Kidney epithelial cell (primary cell): ENCODE results near the gene COX6A2. TPM values are rescaled to one million over a fixed set of nuclear protein-coding genes. Genes with fewer than 3 reads are reported as not detected.
"Not testable (repeated sequence)": the region's sequence is repeated elsewhere in the genome, so short reads cannot be mapped to it uniquely, and the experiment has no call there.

ENCODE experiments used
- DNase-seq: peaks from one replicate; pipeline ENCODE4 v3.0.0-alpha.2; 2010; ENCODE audit warnings: low read depth
- H3K27me3 ChIP-seq: 2 replicates; pipeline ENCODE4 v1.6.0; 2011; ENCODE audit warnings: low read length; ENCODE audit not compliant: control insufficient read depth, insufficient read depth
- H3K36me3 ChIP-seq: 2 replicates; pipeline ENCODE4 v1.5.1; 2011; ENCODE audit warnings: low read length; ENCODE audit not compliant: control insufficient read depth, insufficient read depth
- H3K4me3 ChIP-seq: 2 replicates; pipeline ENCODE4 v1.5.1; 2011; ENCODE audit warnings: low read depth, mild to moderate bottlenecking, control low read depth, low read length
- CTCF ChIP-seq: IDR thresholded peaks from 2 replicates; pipeline ENCODE4 v1.5.1; 2011; ENCODE audit warnings: mild to moderate bottlenecking, moderate library complexity, low read length, control low read depth, inconsistent platforms; ENCODE audit not compliant: insufficient read depth, poor library complexity, severe bottlenecking
- total RNA-seq: library from RNA; depleted of rRNA; stranded (reverse); fragments of >200 nt; gene quantifications from 2 replicates; pipeline ENCODE4 v1.2.3, GENCODE V29; 2015

COX6A2 gene
- total RNA-seq, 1 donor from 2014 or later, result not detected

DNA sequence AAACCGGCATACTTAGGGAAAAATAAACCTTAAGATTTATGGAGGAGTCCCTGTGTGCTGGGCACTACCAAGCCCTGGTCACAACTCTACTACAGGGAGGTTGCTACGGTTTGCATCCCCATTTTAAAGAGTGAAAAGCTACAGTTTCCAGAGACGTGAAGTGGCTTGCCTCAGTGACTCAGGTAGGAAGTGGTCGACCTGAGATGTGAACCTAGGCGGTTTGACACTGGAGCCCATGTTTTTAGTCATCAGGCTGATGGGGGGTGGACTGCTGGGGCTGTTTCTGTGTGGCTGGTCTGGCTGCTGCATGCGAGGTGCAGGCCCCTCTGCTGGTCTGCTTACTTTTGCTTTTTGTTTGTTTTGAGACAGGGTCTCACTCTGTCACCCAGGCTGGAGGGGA, 6.6 kb downstream of the COX6A2 start:
- no peak overlapping the region for H3K4me3 ChIP-seq
- no peaks in the 10 kb centered on the region for H3K27me3 ChIP-seq
- no peaks in the 10 kb centered on the region for H3K36me3 ChIP-seq
- no peak for TF ChIP-seq CTCF
- DNase-seq, result no peak

DNA sequence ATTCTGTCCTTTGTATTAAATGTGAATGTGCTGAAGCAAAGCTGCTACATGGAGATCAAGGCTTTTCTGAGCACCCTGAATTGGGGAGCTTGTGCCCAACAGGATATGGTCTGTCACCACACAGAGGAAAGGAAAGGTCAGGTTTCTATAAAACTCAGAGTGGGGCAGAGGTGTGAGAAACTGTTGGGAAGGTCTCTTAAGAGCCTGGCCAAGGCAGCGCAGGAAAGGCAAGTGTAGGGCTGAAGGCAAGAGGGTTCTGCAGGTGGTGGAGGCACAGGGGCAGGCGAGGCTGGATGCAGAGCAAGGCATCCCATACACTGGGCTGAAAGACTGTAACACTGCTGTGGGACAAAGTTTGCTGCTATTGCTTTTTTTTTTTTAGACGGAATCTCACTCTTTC, 8.1 kb downstream of the COX6A2 start:
- no peak overlapping the region for H3K4me3 ChIP-seq
- DNase-seq, result no peak
- H3K27me3 ChIP-seq, result no peaks in the 10 kb centered on the region
- no peaks in the 10 kb centered on the region for H3K36me3 ChIP-seq
- TF ChIP-seq CTCF, result no peak

DNA sequence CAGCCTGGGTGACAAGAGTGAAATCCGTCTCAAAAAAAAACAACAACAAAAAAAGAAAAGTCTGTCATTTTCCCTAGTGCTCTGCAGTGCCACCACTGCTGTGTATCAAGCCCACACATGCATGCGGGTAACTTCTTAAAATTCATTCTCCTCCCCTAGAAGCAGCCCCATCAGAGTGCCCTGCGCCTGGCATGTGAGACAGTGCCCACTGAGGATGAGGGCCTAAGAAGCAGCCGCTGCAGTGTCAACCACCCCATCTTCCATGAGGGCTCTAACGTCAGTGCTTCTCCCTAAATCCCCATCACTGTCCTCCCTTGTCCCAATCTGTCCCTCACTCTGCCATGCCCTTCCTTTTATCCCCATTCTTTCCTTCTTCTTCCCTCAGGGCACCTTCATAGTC, 10.2 kb downstream of the COX6A2 start:
- H3K27me3 ChIP-seq, result no peaks in the 10 kb centered on the region
- TF ChIP-seq CTCF, result no peak
- no peaks in the 10 kb centered on the region for H3K36me3 ChIP-seq
- no peak overlapping the region for H3K4me3 ChIP-seq
- DNase-seq, result no peak

DNA sequence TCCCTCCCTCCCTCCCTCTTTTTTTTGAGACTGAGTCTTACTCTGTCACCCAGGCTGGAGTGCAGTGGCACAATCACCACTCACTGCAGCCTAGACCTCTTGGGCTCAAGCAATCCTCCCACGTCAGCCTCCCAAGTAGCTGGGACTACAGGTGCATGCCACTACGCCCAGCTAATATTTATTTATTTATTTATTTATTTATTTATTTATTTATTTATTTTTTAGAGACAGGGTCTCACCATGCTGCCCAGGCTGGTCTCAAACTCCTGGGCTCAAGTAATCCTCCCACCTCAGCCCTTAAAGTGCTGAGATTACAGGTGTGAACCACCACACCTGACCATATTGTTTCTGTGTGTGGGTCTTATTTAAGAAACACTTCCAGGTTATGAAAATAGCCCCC, 11.1 kb downstream of the COX6A2 start:
- not testable (repeated sequence) for H3K27me3 ChIP-seq, H3K4me3 ChIP-seq, DNase-seq, H3K36me3 ChIP-seq

- no peaks in the 10 kb centered on the region for H3K36me3 ChIP-seq
- DNase-seq, result no peak
- H3K27me3 ChIP-seq, result no peaks in the 10 kb centered on the region
- no peak overlapping the region for H3K4me3 ChIP-seq
- no peak for TF ChIP-seq CTCF
Observed at GRCh38 chr16:31416371-31416770, 11.8 kb downstream of the COX6A2 start.

DNA sequence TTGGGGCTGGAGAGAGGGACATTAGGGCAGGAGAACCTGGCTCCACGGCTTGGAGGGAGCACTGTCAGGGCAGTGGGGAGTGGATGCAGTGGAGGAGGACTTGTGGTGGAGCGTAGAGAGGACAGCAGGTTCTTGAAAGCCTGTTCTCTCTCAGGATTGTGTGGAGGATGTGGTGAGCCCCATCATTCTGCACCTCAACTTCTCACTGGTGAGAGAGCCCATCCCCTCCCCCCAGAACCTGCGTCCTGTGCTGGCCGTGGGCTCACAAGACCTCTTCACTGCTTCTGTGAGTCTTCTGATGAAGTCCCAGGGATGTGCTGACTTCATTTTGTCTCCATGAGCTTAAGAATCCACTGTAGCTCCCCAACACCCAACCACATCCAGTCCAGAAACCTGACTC, 13.5 kb downstream of the COX6A2 start:
- H3K4me3 ChIP-seq, result no peak overlapping the region
- DNase-seq, result no peak
- no peaks in the 10 kb centered on the region for H3K36me3 ChIP-seq
- H3K27me3 ChIP-seq, result no peaks in the 10 kb centered on the region
- no peak for TF ChIP-seq CTCF

GRCh38 chr16:31413943-31414342, 14.2 kb downstream of the COX6A2 start:
- TF ChIP-seq CTCF, result no peak
- no peak for DNase-seq
- no peaks in the 10 kb centered on the region for H3K27me3 ChIP-seq
- H3K4me3 ChIP-seq, result no peak overlapping the region
- no peaks in the 10 kb centered on the region for H3K36me3 ChIP-seq
